ENCODE measurements around the gene ZDHHC4.
"Not testable (repeated sequence)": the region's sequence is repeated elsewhere in the genome, so short reads cannot be mapped to it uniquely, and the experiment has no call there.

ZDHHC4 gene

GRCh38 chr7:6631605-6632004, 54.4 kb downstream of the ZDHHC4 start:
- DNase-seq (ENCODE audit: low read depth in 1 of 2, low spot score in 1 of 2), result no peak

DNA sequence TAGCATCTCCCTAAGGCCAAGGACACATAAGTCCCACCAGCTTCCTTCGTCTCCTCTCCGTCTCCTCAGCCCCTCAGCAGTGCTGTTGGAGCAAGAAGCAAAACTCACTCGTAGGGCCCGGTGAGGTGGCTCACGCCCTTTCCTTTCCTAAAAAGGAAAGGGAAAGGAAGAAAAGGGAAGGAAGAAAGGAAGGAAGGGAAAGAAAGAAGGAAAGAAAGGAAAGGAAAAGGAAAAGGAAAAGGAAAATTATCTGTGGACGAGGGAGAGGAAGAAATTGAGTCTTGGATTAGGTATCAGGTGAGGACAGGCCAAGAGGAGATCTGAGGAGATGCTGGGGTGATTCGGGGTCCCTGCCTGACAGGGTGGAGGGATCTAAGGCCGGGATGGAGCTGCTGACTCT, 56.8 kb downstream of the ZDHHC4 start:
- no peak for DNase-seq (ENCODE audit: low read depth in 1 of 2, low spot score in 1 of 2)

GRCh38 chr7:6634971-6635370, 57.7 kb downstream of the ZDHHC4 start:
- not testable (repeated sequence) for DNase-seq (ENCODE audit: low read depth in 1 of 2, low spot score in 1 of 2)

- peak; percentile 31 to 51 for DNase-seq (ENCODE audit: low read depth in 1 of 2, low spot score in 1 of 2)
Measured at GRCh38 chr7:6636741-6637543, 59.7 kb downstream of the ZDHHC4 start, which contains the start of gene ZNF316. ZNF316 (plus strand) TSS chr7:6637318; CDS start chr7:6642410, 5,092 bp downstream.

DNA sequence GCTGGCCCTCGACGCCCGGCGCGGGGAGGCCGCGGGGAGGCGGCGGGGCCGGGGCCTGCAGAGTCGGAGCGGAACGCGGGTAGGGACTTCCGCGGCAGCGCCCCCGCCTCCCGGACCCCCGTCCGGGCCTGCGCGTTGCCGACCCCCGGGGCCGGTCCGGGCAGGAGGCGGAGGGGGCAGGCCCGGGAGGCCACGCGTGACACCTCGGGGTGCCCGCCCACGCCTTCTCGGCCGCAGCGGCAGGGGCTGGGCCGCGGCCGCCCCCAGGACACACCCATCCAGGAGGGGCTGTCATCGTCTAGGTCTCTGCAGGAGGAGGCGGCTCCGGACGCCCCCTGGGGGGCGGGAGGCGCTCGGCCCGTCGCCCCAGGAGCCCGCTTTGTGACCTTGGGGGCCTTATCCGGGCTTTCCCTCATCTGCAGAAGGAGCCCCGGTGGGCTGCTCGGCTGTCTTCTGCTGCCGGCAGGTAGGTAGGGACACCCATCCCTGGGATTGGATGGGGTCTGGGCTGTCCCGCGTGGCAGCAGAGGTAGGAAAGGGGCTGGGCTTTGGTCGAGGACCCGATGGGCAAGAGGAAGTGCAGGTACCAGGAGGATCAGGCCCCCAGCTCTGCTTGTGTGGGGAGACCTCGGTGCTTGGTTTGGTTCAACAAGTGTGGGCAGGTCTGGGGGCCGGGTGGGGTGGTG, 60.4 kb downstream of the ZDHHC4 start:
- DNase-seq (ENCODE audit: low read depth in 1 of 2, low spot score in 1 of 2), result peak; percentile 31 to 45

Measured in stimulated activated CD4-positive, alpha-beta T cell treated with anti-CD3 and anti-CD28 coated beads, Interleukin-15, amount 100 ng/mL, for 1 hour (primary cell).